ENCODE data around the gene CCDC183.
"Not testable (repeated sequence)": the region's sequence is repeated elsewhere in the genome, so short reads cannot be mapped to it uniquely, and the experiment has no call there.

The CCDC183 gene

GRCh38 chr9:136837146-136837855 is 41.2 kb downstream of the CCDC183 start:
- in situ Hi-C loops (cut with MboI; ENCODE audit: low sequenced_read_pairs): no loop called here

GRCh38 chr9:136837856-136838277 is 41.7 kb downstream of the CCDC183 start:
- in situ Hi-C loops (cut with MboI; ENCODE audit: low sequenced_read_pairs): not testable (repeated sequence)

- in situ Hi-C loops (cut with MboI; ENCODE audit: low sequenced_read_pairs): no loop called here
Observed at GRCh38 chr9:136838314-136839228, 42.4 kb downstream of the CCDC183 start.

- in situ Hi-C loops (cut with MboI; ENCODE audit: low sequenced_read_pairs): no loop called here
Observed at GRCh38 chr9:136839229-136840139, 43.3 kb downstream of the CCDC183 start.

GRCh38 chr9:136840140-136840876 is 44.2 kb downstream of the CCDC183 start:
- in situ Hi-C loops (cut with MboI; ENCODE audit: low sequenced_read_pairs): no loop called here

GRCh38 chr9:136840877-136841645 is 44.9 kb downstream of the CCDC183 start:
- in situ Hi-C loops (cut with MboI; ENCODE audit: low sequenced_read_pairs): no loop called here

- in situ Hi-C loops (cut with MboI; ENCODE audit: low sequenced_read_pairs): not testable (repeated sequence)
Observed at GRCh38 chr9:136841646-136842379, 45.7 kb downstream of the CCDC183 start.

GRCh38 chr9:136842380-136842948 is 46.3 kb downstream of the CCDC183 start, which contains the start of gene AJM1:
Gene AJM1 (plus strand): TSS chr9:136842478. CDS start chr9:136844415, 1,937 bp downstream.
- in situ Hi-C loops (cut with MboI; ENCODE audit: low sequenced_read_pairs): not testable (repeated sequence)

GRCh38 chr9:136843159-136843800 is 47.1 kb downstream of the CCDC183 start:
- in situ Hi-C loops (cut with MboI; ENCODE audit: low sequenced_read_pairs): not testable (repeated sequence)

- in situ Hi-C loops (cut with MboI; ENCODE audit: low sequenced_read_pairs): not testable (repeated sequence)
Observed at GRCh38 chr9:136843801-136844740, 47.9 kb downstream of the CCDC183 start.

- in situ Hi-C loops (cut with MboI; ENCODE audit: low sequenced_read_pairs): no loop called here
Observed at GRCh38 chr9:136844761-136845464, 48.8 kb downstream of the CCDC183 start.

GRCh38 chr9:136845465-136846260 is 49.5 kb downstream of the CCDC183 start:
- in situ Hi-C loops (cut with MboI; ENCODE audit: low sequenced_read_pairs): no loop called here

- in situ Hi-C loops (cut with MboI; ENCODE audit: low sequenced_read_pairs): no loop called here
Observed at GRCh38 chr9:136846376-136847087, 50.4 kb downstream of the CCDC183 start.

- in situ Hi-C loops (cut with MboI; ENCODE audit: low sequenced_read_pairs): no loop called here
Observed at GRCh38 chr9:136847088-136847825, 51.1 kb downstream of the CCDC183 start.
